ENCODE data around the gene MYCN. TPM values are rescaled to one million over a fixed set of nuclear protein-coding genes. Genes with fewer than 3 reads are reported as not detected.
"Not testable (repeated sequence)": the region's sequence is repeated elsewhere in the genome, so short reads cannot be mapped to it uniquely, and the experiment has no call there.

The MYCN gene
- total RNA-seq, 4 donors from 2014 or later: 0.48 to 7.0 (median 0.82) TPM; not detected in 1

- Histone ChIP-seq H3K4me1 (no peaks in the 10 kb centered on the region), H3K27ac (no peak overlapping the region), H3K9me3 (peaks cover 0 to 3% of the 10 kb centered on the region in 2 donors), H3K4me3 (no peak overlapping the region), H3K27me3 (no peaks in the 10 kb centered on the region), H3K36me3 (no peaks in the 10 kb centered on the region)
- DNase-seq: no peak
- 88 to 100% methylated on average over 5 of the region's 5 CpGs for WGBS, 2 donors (ENCODE audit: low coverage in 1 of 2)
- no peak for TF ChIP-seq CTCF (IDR thresholded peaks at IDR 0.05)
- no peak for TF ChIP-seq POLR2A (IDR thresholded peaks at IDR 0.05)
- no peak for TF ChIP-seq POLR2AphosphoS5 (IDR thresholded peaks at IDR 0.05)
- TF ChIP-seq EP300 (IDR thresholded peaks at IDR 0.05; ENCODE audit: low read depth): no peak
- intact Hi-C loops (cut with DNase I; ENCODE audit: low total_unique reads): no loop called here
- in situ Hi-C loops (cut with MboI; ENCODE audit: low pct_ligation_motif_present in 1 of 4, low pct_unique_long_range_greater_than_20kb in 1 of 4, low sequenced_read_pairs in 3 of 4): no loop called here
Measured at GRCh38 chr2:15901095-15901807, 39.1 kb upstream of the MYCN start.

- intact Hi-C loops (cut with DNase I; ENCODE audit: low total_unique reads) (no loop called here), in situ Hi-C loops (cut with MboI; ENCODE audit: low pct_ligation_motif_present in 1 of 4, low pct_unique_long_range_greater_than_20kb in 1 of 4, low sequenced_read_pairs in 3 of 4) (no loop called here)
- 20 to 78% methylated on average over 1 to 3 of the region's 3 CpGs for WGBS, 2 donors (ENCODE audit: low coverage in 1 of 2)
- no peak overlapping the region for H3K4me3 ChIP-seq
- no peak for DNase-seq
- H3K36me3 ChIP-seq: no peaks in the 10 kb centered on the region
- peaks cover 0 to 3% of the 10 kb centered on the region in 2 donors for H3K9me3 ChIP-seq
- H3K4me1 ChIP-seq: no peaks in the 10 kb centered on the region
- no peak overlapping the region for H3K27ac ChIP-seq
- no peak for TF ChIP-seq POLR2AphosphoS5 (IDR thresholded peaks at IDR 0.05)
- no peak for TF ChIP-seq CTCF (IDR thresholded peaks at IDR 0.05)
- TF ChIP-seq EP300 (IDR thresholded peaks at IDR 0.05; ENCODE audit: low read depth): no peak
- no peak for TF ChIP-seq POLR2A (IDR thresholded peaks at IDR 0.05)
- H3K27me3 ChIP-seq: no peaks in the 10 kb centered on the region
Measured at GRCh38 chr2:15901808-15902130, 38.6 kb upstream of the MYCN start.

- DNase-seq; H3K36me3 ChIP-seq; H3K4me3 ChIP-seq; in situ Hi-C loops (cut with MboI; ENCODE audit: low pct_ligation_motif_present in 1 of 4, low pct_unique_long_range_greater_than_20kb in 1 of 4, low sequenced_read_pairs in 3 of 4); intact Hi-C loops (cut with DNase I; ENCODE audit: low total_unique reads); H3K27ac ChIP-seq; H3K9me3 ChIP-seq; H3K4me1 ChIP-seq; H3K27me3 ChIP-seq: not testable (repeated sequence)
- 75 to 90% methylated on average over 1 to 3 of the region's 3 CpGs for WGBS, 2 donors (ENCODE audit: low coverage in 1 of 2)
Measured at GRCh38 chr2:15903910-15904309, 36.4 kb upstream of the MYCN start.

- H3K9me3 ChIP-seq: no peaks in the 10 kb centered on the region
- intact Hi-C loops (cut with DNase I; ENCODE audit: low total_unique reads) (no loop called here), in situ Hi-C loops (cut with MboI; ENCODE audit: low pct_ligation_motif_present in 1 of 4, low pct_unique_long_range_greater_than_20kb in 1 of 4, low sequenced_read_pairs in 3 of 4) (no loop called here)
- H3K4me1 ChIP-seq: no peaks in the 10 kb centered on the region
- no peak for DNase-seq
- TF ChIP-seq POLR2AphosphoS5 (IDR thresholded peaks at IDR 0.05) (no peak), CTCF (IDR thresholded peaks at IDR 0.05) (no peak), POLR2A (IDR thresholded peaks at IDR 0.05) (no peak), EP300 (IDR thresholded peaks at IDR 0.05; ENCODE audit: low read depth) (no peak)
- H3K36me3 ChIP-seq: no peaks in the 10 kb centered on the region
- H3K27ac ChIP-seq: no peak overlapping the region
- no peak overlapping the region for H3K4me3 ChIP-seq
- H3K27me3 ChIP-seq: no peaks in the 10 kb centered on the region
Measured at GRCh38 chr2:15905267-15905645, 35.1 kb upstream of the MYCN start.

- DNase-seq: no peak
- no peaks in the 10 kb centered on the region for H3K4me1 ChIP-seq
- no peaks in the 10 kb centered on the region for H3K36me3 ChIP-seq
- in situ Hi-C loops (cut with MboI; ENCODE audit: low pct_ligation_motif_present in 1 of 4, low pct_unique_long_range_greater_than_20kb in 1 of 4, low sequenced_read_pairs in 3 of 4): no loop called here
- intact Hi-C loops (cut with DNase I; ENCODE audit: low total_unique reads): no loop called here
- no peak for TF ChIP-seq EP300 (IDR thresholded peaks at IDR 0.05; ENCODE audit: low read depth)
- no peak for TF ChIP-seq CTCF (IDR thresholded peaks at IDR 0.05)
- no peak for TF ChIP-seq POLR2A (IDR thresholded peaks at IDR 0.05)
- TF ChIP-seq POLR2AphosphoS5 (IDR thresholded peaks at IDR 0.05): no peak
- H3K9me3 ChIP-seq: no peaks in the 10 kb centered on the region
- H3K27ac ChIP-seq: no peak overlapping the region
- WGBS, 2 donors (ENCODE audit: low coverage in 1 of 2): 77 to 78% methylated on average over 6 of the region's 6 CpGs
- no peaks in the 10 kb centered on the region for H3K27me3 ChIP-seq
- no peak overlapping the region for H3K4me3 ChIP-seq
Measured at GRCh38 chr2:15905986-15906491, 34.3 kb upstream of the MYCN start.

Data from transverse colon (tissue), 4 donors.